Gastroesophageal sphincter (tissue), 3 donors: ENCODE results near the gene USP24.

Source experiments
- EP300 ChIP-seq: sonication (generic); formaldehyde crosslinking; IDR thresholded peaks from one replicate; pipeline ENCODE4 v1.6.1; 2017; ENCODE audit warnings: antibody characterized with exemption, mild to moderate bottlenecking
- POLR2A ChIP-seq, 2 donors: fragments of 450-650 bp; IDR thresholded peaks; one replicate each; pipeline ENCODE4 v1.6.1; 2017; ENCODE audit warnings: antibody characterized with exemption in 2 of 2, mild to moderate bottlenecking in 2 of 2, moderate library complexity in 1 of 2
- POLR2AphosphoS5 ChIP-seq: sonication (generic); formaldehyde crosslinking; IDR thresholded peaks from one replicate; pipeline ENCODE4 v1.6.1; 2017; ENCODE audit warnings: antibody characterized with exemption
- TF ChIP-seq, protein P1 (sequence below), 4 experiments: fragments of 200-600 bp in 2 of 4; fragments of 450-650 bp in 2 of 4; sonication (generic) in 1 of 4; IDR thresholded peaks; one replicate each; pipeline ENCODE4 v1.5.1; 2017 to 2019; ENCODE audit warnings: antibody characterized with exemption in 4 of 4, mild to moderate bottlenecking in 2 of 4, moderate library complexity in 2 of 4

DNA sequence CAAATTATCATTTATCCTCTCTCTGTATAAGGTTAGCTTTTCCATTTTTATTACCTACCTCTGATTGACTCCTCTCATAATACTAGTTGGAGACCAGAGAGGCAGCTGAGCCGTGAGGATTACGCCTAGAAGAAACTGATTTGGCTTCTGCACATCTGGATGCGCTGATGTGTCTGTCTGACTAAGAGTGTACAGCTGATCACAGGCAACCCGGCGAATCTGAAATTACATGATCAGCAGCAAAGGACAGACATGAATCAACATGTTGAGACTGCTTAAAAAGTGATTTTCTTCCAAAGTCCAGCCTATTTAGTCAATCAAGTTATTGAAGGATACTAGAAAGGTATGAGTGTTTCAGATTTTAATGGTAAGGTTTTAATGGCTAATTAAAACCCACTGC lies 94.6 kb downstream of the USP24 start:
- TF ChIP-seq POLR2AphosphoS5 (no peak), EP300 (no peak), POLR2A (IDR thresholded peaks at IDR 0.05) (no peak)
- TF ChIP-seq, protein P1, sequence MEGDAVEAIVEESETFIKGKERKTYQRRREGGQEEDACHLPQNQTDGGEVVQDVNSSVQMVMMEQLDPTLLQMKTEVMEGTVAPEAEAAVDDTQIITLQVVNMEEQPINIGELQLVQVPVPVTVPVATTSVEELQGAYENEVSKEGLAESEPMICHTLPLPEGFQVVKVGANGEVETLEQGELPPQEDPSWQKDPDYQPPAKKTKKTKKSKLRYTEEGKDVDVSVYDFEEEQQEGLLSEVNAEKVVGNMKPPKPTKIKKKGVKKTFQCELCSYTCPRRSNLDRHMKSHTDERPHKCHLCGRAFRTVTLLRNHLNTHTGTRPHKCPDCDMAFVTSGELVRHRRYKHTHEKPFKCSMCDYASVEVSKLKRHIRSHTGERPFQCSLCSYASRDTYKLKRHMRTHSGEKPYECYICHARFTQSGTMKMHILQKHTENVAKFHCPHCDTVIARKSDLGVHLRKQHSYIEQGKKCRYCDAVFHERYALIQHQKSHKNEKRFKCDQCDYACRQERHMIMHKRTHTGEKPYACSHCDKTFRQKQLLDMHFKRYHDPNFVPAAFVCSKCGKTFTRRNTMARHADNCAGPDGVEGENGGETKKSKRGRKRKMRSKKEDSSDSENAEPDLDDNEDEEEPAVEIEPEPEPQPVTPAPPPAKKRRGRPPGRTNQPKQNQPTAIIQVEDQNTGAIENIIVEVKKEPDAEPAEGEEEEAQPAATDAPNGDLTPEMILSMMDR (IDR thresholded peaks at IDR 0.05) = no peak
